NCI-H748 (cell line): ENCODE measurements around the gene EMILIN3.
"Not testable (repeated sequence)": the region's sequence is repeated elsewhere in the genome, so short reads cannot be mapped to it uniquely, and the experiment has no call there.

Source experiments
- DNase-seq: peaks from one replicate; lab custom pipeline; 2025; ENCODE audit not compliant: unreplicated experiment; lab: John Stamatoyannopoulos, UW

EMILIN3 gene

GRCh38 chr20:41320976-41321375, 45.6 kb downstream of the EMILIN3 start:
- DNase-seq, result no peak

DNA sequence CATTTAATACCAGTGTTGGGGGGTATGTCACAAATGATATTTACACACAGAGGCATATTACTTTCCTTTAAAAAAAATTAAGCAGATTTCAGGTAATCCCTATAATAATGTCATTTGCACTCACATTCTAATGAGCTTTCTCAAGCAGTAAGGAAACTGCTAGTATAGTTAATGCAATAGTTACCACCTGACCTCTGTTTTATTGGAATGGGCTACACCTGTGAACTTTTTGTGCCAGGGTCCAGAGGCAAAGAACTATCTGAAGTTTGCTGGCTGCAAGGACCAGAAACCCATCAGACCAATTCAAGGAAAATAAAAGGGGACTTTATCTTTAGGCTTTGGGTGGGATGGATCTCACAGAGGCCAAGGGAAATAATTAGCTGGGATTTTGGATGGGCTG, 46.2 kb downstream of the EMILIN3 start:
- DNase-seq, result no peak

DNA sequence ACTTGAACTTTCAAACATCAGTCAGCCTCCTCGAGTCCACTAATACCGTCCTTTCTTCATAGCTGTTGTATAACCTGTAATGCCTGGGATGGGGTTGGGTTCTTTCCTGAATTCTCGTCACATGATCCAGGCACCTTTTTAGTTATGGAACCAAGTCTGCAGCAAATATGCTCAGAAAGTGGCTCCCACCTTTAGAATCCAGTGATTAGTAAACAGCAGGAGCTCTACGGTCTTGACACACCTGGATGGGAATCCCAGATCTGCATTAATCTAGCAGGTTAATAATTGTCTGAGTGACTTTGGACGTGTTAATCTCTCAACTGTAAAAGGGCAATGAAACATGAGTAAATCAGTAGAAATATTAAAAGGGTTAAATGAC, 48.4 kb downstream of the EMILIN3 start:
- DNase-seq, result peak; percentile 44

DNA sequence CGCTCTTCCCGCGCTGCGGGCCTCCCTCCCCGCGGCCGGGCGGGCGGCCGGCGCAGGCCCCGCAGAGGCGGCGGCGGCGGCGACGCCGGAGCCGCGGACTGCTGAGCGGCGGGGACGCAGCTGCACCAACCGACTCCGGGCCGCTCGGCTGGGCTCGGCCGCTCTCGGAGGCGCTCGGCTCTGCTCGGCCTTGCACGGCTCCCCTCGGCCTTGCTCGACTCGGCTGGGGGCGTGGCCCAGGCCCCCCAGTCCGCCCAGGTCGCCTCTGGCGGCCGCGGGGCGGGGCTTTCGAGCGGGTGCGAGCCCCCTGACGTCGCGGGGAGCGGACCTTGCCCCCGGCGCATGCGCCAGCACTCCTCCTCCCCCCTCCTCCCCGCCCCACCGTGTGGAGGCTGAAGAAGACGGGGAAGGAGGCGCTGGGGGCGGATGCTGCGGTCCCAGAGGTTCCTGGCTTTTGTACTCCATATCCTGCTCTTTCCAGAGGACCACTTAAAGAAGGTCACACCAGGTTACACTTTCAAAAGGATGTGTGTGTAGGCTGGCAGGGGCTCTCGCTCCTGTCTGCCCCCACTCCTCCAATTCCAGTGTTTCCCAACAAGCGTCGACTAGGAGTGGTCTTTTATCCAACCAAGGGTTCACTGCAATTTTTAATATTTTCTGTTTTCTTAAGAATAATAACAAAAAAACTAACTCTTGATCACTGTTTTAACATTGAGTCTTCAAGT, 48.9 kb downstream of the EMILIN3 start, which contains the start of gene ZHX3:
ZHX3 (minus strand) TSS at position 186 of the 725 bp plus-strand sequence. CDS start 112,815 bp downstream, outside the sequence.
- peak; percentile 97 for DNase-seq

DNA sequence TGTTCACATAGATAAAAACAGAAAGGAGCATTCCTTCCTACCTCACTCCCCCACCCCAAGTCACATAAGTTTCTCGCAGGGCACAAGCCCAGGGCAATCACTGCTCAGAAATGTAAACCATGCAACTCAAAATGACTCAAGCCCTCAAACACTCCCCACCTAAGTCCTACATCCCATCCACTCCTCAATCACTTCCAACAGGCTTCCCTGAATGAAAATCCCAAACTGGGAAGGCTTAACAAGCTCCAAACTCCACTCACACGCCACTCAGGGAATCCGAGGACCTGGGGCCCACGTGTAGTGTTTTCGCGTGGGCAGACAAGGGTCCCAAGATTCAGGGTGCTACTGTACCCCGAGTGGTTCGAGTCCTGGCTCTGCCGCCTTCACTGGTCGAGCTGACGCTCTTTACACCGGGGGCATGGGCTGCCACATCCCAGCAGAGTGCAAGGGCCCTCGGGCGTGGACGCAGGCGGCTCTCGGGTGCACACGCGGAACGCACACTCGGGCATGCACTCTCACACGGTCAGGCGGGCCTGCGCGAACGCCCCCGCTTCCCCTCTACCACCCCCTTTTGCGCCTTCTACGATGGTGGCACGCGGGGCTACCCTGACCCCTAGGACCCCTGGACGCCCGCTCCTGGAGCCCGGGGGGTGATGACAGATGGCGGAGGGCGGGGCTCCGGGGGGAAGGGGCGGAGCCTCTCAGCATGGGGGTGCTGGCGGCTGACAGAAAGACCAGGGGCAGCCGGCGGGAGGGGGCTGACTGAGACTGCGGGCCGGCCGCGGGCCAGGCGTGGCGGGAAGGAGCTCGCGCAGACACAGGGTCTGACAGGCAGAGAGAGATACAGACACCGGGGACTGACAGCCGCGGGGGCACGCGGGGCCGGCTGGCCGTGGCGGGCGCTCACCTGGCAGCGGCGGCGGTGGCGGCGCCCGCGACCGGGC, 49.7 kb downstream of the EMILIN3 start:
- peak; percentile 73 for DNase-seq

DNA sequence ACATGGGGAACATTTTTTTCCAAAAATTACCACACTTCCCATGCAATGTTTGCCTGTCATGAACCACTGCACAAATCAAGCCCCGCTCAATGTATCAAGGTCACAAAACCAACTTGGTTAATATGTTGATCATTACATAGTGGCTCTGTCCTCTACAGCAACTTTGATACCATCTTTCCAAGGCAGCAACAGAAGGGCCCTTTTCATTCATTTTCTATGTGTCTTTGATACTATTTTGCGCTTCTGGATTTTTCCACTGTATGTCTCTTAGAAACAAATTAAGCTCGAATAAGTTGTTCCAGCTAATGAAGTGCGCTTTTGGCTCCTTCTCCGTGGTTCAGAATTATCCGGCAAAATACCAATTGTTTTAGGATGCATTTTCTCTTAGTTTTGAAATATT, 50.6 kb downstream of the EMILIN3 start:
- no peak for DNase-seq

DNA sequence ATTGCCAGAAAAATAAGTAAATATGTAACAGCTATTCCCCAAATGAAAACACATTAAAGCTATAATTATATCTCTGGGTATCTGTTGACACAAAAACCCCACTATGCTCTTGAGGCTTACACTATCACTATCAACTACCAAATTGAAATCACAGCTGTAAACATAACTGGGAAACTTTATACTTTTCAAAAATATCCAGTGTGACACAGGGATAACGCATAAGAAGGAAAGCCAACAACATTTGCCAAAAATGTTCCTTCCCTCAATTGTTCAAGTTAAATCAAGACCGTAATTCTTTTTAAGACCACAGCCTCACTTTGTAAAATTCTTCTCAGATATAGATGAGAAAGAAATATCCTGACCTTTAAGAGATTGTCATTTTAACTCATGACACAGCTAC, 52.2 kb downstream of the EMILIN3 start:
- no peak for DNase-seq

GRCh38 chr20:41312009-41312408, 54.6 kb downstream of the EMILIN3 start:
- not testable (repeated sequence) for DNase-seq
